Endothelial cell of umbilical vein (primary cell): ENCODE measurements around the gene ACTN1. TPM values are rescaled to one million over a fixed set of nuclear protein-coding genes. Genes with fewer than 3 reads are reported as not detected.

Experiments used
- BruUV-seq: library from RNA; stranded (reverse); fragments of 400-500 nt; replicated peaks from 2 replicates; lab custom pipeline; 2021; lab: Mats Ljungman, UMichigan
- CTCF ChIA-PET: fragments of 300-600, 350-600 bp; sonication (Branson Sonifier 250); formaldehyde crosslinking; loops from one replicate; lab custom pipeline; 2021; ENCODE audit warnings: antibody characterized with exemption, inconsistent platforms; lab: Charles Lee
- POLR2A ChIA-PET: fragments of 300-600, 350-600 bp; sonication (Branson Sonifier 250); formaldehyde crosslinking; loops from one replicate; lab custom pipeline; 2021; ENCODE audit warnings: antibody characterized with exemption, inconsistent platforms; lab: Charles Lee
- DNase-seq: peaks from one replicate; pipeline ENCODE4 v3.0.0-alpha.2; 2011; ENCODE audit warnings: low read depth, low spot score
- FAIRE-seq: peaks from 2 replicates; lab custom pipeline; 2011; peaks lifted over from hg19 to GRCh38; lab: Jason Lieb, UNC
- H2AFZ ChIP-seq: 2 replicates; pipeline ENCODE4 v1.6.0; 2012; ENCODE audit warnings: low read depth, low read length, control low read depth, inconsistent platforms
- H3K27ac ChIP-seq: 2 replicates; pipeline ENCODE4 v1.5.1; 2011; ENCODE audit warnings: low read depth, mild to moderate bottlenecking, control low read depth, low read length, moderate library complexity; ENCODE audit not compliant: insufficient read depth
- H3K27me3 ChIP-seq, 2 experiments: 2 replicates each; pipeline versions ENCODE4 v1.6.0 to v1.6.1; 2011; ENCODE audit warnings: low read length in 2 of 2, mixed read lengths in 1 of 2; ENCODE audit not compliant: control insufficient read depth in 2 of 2, insufficient read depth in 2 of 2
- H3K36me3 ChIP-seq, 2 experiments: 2 replicates in 1 of 2; 3 replicates in 1 of 2; pipeline ENCODE4 v1.5.1; 2011; ENCODE audit warnings: low read length in 2 of 2, mild to moderate bottlenecking in 1 of 2, moderate library complexity in 1 of 2; ENCODE audit not compliant: control insufficient read depth in 2 of 2, insufficient read depth in 2 of 2; ENCODE audit errors: extremely low read depth in 1 of 2
- H3K4me1 ChIP-seq: 3 replicates; pipeline ENCODE4 v1.5.1; 2011; ENCODE audit warnings: mild to moderate bottlenecking, low read length; ENCODE audit not compliant: control insufficient read depth, insufficient read depth; ENCODE audit errors: extremely low read depth
- H3K4me2 ChIP-seq: 2 replicates; pipeline ENCODE4 v1.6.1; 2011; ENCODE audit warnings: low read length, control low read depth, mixed read lengths; ENCODE audit not compliant: insufficient read depth
- H3K4me3 ChIP-seq, 3 experiments: fragments of 200-600 bp in 1 of 3; sonication (generic), shearing (Covaris generic) in 1 of 3; replicated peaks in 1 of 3; 2 replicates each; pipeline ENCODE4 v1.5.1; 2011 to 2016; ENCODE audit warnings: control low read depth in 3 of 3, low read length in 3 of 3, mild to moderate bottlenecking in 2 of 3, inconsistent platforms in 1 of 3, low read depth in 1 of 3, moderate library complexity in 1 of 3; ENCODE audit not compliant: insufficient read depth in 1 of 3
- H3K79me2 ChIP-seq: 2 replicates; pipeline ENCODE4 v1.6.0; 2012; ENCODE audit warnings: low read length, inconsistent platforms; ENCODE audit not compliant: control insufficient read depth, insufficient read depth
- H3K9ac ChIP-seq: replicated peaks from 2 replicates; pipeline ENCODE3; 2011; ENCODE audit warnings: low read length, control low read depth; ENCODE audit not compliant: insufficient read depth; ENCODE audit errors: extremely low read depth
- H3K9me1 ChIP-seq: replicated peaks from 3 replicates; pipeline ENCODE4 v1.6.0; 2011; ENCODE audit warnings: mild to moderate bottlenecking, low read length; ENCODE audit not compliant: control insufficient read depth, insufficient read depth; ENCODE audit errors: extremely low read depth
- H3K9me3 ChIP-seq: replicated peaks from 2 replicates; pipeline ENCODE4 v1.5.1; 2012; ENCODE audit warnings: low read length, inconsistent platforms; ENCODE audit not compliant: control insufficient read depth, insufficient read depth
- H4K20me1 ChIP-seq: replicated peaks from 2 replicates; pipeline ENCODE3; 2011; ENCODE audit warnings: mild to moderate bottlenecking, low read length; ENCODE audit not compliant: control insufficient read depth, insufficient read depth; ENCODE audit errors: extremely low read depth
- FOS ChIP-seq: IDR thresholded peaks from 2 replicates; pipeline ENCODE4 v1.6.1; 2011; ENCODE audit warnings: mild to moderate bottlenecking, low read length, moderate library complexity, borderline replicate concordance; ENCODE audit not compliant: insufficient read depth
- GATA2 ChIP-seq: IDR thresholded peaks from 2 replicates; pipeline ENCODE4 v1.7.0; 2011; ENCODE audit warnings: low read depth, mild to moderate bottlenecking, moderate library complexity, mixed read lengths, low read length; ENCODE audit not compliant: insufficient read length, insufficient read depth
- POLR2A ChIP-seq: IDR thresholded peaks from 2 replicates; pipeline ENCODE4 v1.6.1; 2012; ENCODE audit warnings: low read depth, mild to moderate bottlenecking, control low read depth, low read length
- POLR2AphosphoS5 ChIP-seq: IDR thresholded peaks from 2 replicates; pipeline ENCODE4 v1.6.1; 2012; ENCODE audit warnings: low read depth, mild to moderate bottlenecking, control low read depth, low read length, moderate library complexity; ENCODE audit not compliant: insufficient read depth
- dilution Hi-C: fragments of 300-500 bp; cut with MboI; formaldehyde crosslinking; loops from one replicate; pipeline ENCODE4 v1.15.0; 2019; ENCODE audit warnings: low sequenced_read_pairs; ENCODE audit not compliant: extremely low pct_ligation_motif_present
- intact Hi-C: fragments of 100-400 bp; cut with micrococcal nuclease; formaldehyde crosslinking; loops from one replicate; pipeline ENCODE4 v1.10.0; 2022
- polyA plus RNA-seq, 4 experiments: library from polyadenylated mRNA; depleted of rRNA in 3 of 4; stranded (reverse) in 3 of 4; unstranded in 1 of 4; fragments of >200 nt; gene quantifications; 2 replicates each; pipeline versions ENCODE4 v1.2.1 to v1.2.3, GENCODE V29; 2011 to 2012; ENCODE audit warnings: missing spikeins in 1 of 4
- total RNA-seq: library from RNA; stranded (reverse); gene quantifications from 2 replicates; pipeline ENCODE4 v1.2.3, GENCODE V29; 2021
- TF ChIP-seq, protein P1 (sequence below), 2 donors: IDR thresholded peaks; 1 replicate in 1 of 2; 2 replicates in 1 of 2; pipeline ENCODE4 v1.5.1; 2011; ENCODE audit warnings: low read length in 2 of 2, mild to moderate bottlenecking in 2 of 2, moderate library complexity in 2 of 2, control low read depth in 1 of 2, inconsistent platforms in 1 of 2, low read depth in 1 of 2; ENCODE audit not compliant: insufficient read depth in 1 of 2; ENCODE audit errors: extremely low read depth in 1 of 2

ACTN1 gene
- total and polyA plus RNA-seq, 2 donors (not counting 3 experiments of a cell fraction or from before 2014, with no cell fraction given), result 442 to 463 TPM

DNA sequence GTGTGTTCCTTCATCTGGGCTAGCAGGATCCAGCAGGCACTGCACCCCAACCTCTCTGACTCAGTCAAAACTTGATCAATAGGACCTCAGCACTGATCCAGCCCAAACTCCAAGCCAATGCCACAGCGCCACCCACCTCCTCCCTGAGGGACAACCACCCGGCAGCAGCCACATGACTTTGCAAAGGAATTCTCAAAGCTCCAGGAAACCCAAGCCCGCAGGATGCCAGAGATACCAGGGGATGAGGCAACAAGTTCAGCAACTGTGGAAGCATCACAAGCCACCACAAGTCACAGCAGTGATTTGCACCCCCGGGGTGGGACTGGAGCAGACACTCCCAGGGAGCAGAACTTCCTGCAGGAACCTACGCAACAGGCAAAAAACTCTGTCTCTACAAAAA, 37.3 kb downstream of the ACTN1 start:
- TF ChIP-seq FOS, result no peak
- no peak for TF ChIP-seq POLR2A
- no peak for TF ChIP-seq GATA2
- TF ChIP-seq, protein P1, sequence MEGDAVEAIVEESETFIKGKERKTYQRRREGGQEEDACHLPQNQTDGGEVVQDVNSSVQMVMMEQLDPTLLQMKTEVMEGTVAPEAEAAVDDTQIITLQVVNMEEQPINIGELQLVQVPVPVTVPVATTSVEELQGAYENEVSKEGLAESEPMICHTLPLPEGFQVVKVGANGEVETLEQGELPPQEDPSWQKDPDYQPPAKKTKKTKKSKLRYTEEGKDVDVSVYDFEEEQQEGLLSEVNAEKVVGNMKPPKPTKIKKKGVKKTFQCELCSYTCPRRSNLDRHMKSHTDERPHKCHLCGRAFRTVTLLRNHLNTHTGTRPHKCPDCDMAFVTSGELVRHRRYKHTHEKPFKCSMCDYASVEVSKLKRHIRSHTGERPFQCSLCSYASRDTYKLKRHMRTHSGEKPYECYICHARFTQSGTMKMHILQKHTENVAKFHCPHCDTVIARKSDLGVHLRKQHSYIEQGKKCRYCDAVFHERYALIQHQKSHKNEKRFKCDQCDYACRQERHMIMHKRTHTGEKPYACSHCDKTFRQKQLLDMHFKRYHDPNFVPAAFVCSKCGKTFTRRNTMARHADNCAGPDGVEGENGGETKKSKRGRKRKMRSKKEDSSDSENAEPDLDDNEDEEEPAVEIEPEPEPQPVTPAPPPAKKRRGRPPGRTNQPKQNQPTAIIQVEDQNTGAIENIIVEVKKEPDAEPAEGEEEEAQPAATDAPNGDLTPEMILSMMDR (IDR thresholded peaks at IDR 0.05; ENCODE audit: extremely low read depth in 1 of 2, insufficient read depth in 1 of 2, low read depth in 1 of 2, low read length in 2 of 2), result peak; percentile 41 to 42
- peak; percentile 36 for TF ChIP-seq POLR2AphosphoS5
- BruUV-seq, result no TSS peak
- peak overlapping the region; percentile 16 for H3K27ac ChIP-seq
- H3K4me2 ChIP-seq, result no peak overlapping the region
- no peaks in the 10 kb centered on the region for H3K9me1 ChIP-seq
- peaks cover 100% of the 10 kb centered on the region for H3K79me2 ChIP-seq
- no peak overlapping the region for H2AFZ ChIP-seq
- FAIRE-seq (no peak), DNase-seq (peak; percentile 50)
- peaks cover 2% of the 10 kb centered on the region for H4K20me1 ChIP-seq
- H3K4me3 ChIP-seq, result no peak overlapping the region
- no peaks in the 10 kb centered on the region for H3K9me3 ChIP-seq
- no peaks in the 10 kb centered on the region for H3K27me3 ChIP-seq
- POLR2A ChIA-PET, result no interaction called here
- peaks cover 0 to 16% of the 10 kb centered on the region in 2 experiments for H3K36me3 ChIP-seq
- dilution Hi-C loops, result no loop called here
- intact Hi-C loops, result no loop called here
- CTCF ChIA-PET, result interaction anchor here (0.6 to 2.4 kb wide), 11 partner anchors 10 to 166 kb away, joined by 3 to 22 read pairs (median 4); no protein-coding TSS in a partner anchor
- peaks cover 46% of the 10 kb centered on the region for H3K4me1 ChIP-seq
- H3K9ac ChIP-seq, result no peak overlapping the region
